NCI-H1436 (cell line): ENCODE data around the gene CYP4F2.
"Not testable (repeated sequence)": the region's sequence is repeated elsewhere in the genome, so short reads cannot be mapped to it uniquely, and the experiment has no call there.

Source experiments
- DNase-seq: peaks from one replicate; lab custom pipeline; 2025; lab: John Stamatoyannopoulos, UW

Gene CYP4F2, protein sequence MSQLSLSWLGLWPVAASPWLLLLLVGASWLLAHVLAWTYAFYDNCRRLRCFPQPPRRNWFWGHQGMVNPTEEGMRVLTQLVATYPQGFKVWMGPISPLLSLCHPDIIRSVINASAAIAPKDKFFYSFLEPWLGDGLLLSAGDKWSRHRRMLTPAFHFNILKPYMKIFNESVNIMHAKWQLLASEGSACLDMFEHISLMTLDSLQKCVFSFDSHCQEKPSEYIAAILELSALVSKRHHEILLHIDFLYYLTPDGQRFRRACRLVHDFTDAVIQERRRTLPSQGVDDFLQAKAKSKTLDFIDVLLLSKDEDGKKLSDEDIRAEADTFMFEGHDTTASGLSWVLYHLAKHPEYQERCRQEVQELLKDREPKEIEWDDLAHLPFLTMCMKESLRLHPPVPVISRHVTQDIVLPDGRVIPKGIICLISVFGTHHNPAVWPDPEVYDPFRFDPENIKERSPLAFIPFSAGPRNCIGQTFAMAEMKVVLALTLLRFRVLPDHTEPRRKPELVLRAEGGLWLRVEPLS

DNA sequence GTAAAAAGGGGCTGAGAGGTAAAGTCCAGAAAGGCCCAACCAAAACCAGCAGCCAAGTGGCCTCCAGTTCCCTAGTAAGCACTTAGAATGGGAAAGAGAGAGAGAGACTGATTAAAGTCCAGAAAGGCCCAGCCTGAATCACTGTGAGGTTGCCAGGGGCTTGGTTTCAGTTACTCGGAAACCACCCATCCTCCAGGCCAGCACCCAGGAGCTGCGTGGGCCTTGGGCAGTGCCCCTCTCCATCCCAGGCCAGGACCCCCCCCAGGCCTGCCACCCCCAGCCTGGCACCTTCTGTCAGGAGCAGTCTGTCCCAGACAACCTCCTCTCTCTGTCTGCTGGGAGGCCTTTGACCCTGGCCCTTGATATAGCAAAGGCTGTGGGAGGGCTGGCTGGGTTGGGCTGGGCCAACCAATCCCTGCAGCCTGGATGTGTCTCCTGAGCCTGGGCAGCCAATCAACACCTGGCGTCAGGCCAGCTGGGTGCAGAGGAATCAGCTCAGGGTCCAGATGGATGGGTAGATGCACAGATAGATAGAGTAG, at the start of gene CYP4F2:
Gene CYP4F2, minus strand, starts transcription at position 337 of the 539 bp plus-strand sequence. CDS start 463 bp downstream, outside the sequence.
- no peak for DNase-seq

DNA sequence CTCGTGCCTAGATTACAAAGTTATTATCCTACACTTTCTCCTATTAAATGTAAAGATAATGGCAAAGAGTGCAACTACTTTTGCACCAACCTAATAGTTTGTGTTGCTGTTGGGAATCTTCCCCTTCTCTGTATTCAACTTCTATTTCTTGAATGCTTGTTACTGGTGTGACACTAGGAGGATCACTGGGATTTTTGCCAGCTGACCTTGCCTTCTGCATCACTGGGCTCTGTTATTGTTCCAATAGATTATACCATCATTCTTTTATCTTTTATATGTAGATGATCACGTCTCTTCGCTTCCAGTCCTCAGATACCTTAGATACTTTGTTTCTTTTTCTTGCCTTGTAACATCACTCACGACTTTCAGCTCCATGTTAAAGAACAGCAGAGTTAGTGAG, 47.4 kb upstream of the CYP4F2 start:
- DNase-seq = no peak

DNA sequence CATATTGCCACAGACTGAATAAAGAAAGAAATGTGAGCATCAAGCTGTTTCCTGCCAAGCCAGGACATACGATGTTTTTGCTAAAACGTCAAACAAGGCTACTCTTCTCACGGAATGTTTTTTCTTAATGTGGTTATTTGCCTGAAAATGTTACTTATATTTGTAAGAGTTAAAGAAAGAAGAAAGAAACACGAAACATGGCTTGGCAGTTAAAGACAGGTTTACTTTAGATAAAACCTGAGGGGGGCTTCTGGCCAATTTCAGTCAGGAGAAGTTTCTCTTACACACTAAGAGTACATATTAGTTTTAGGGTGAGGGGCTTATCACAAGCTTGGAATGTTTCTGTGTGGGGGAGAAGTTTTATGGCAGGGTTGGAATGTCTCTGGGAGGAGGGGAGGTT, 46.5 kb upstream of the CYP4F2 start:
- DNase-seq = no peak

DNA sequence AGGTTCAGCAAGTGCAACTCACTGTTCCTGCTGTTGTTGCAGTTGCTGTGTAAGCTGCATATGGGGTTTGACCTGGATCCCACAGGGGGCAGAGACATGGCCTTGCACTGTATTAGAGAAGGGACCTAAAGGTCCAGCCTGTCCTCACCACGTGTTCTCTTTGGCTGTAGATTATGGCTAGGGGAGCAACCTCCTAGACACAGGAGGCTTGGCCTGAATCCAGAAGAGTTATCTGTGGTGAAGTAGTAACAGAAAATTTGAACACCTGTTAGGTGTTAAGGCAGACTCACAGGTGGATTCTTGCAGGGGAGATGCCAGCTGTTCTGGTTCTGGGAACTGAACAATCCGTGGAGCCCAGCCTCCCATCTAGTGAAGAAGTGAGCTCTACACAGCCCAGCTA, 39.9 kb upstream of the CYP4F2 start:
- no peak for DNase-seq

DNA sequence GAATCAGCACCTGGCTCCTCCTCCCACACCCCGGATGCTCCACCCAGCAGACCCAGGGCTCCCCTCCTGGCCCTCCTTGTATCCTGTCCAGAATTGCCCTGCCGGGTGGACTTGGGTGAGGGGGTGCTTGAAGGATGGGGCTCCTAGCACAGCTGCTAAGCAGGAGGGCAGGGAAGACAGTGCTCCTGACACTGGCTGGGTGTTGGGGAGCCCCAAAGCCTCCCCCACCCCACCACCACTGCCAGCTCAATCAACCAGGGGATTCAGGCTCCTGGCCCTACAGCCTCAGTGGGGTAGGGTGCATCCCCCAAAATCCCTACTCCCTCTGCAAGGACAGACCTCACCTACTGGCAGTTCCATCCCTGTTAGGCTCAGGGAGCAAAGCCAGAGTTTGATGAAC, 39.1 kb upstream of the CYP4F2 start:
- no peak for DNase-seq

DNA sequence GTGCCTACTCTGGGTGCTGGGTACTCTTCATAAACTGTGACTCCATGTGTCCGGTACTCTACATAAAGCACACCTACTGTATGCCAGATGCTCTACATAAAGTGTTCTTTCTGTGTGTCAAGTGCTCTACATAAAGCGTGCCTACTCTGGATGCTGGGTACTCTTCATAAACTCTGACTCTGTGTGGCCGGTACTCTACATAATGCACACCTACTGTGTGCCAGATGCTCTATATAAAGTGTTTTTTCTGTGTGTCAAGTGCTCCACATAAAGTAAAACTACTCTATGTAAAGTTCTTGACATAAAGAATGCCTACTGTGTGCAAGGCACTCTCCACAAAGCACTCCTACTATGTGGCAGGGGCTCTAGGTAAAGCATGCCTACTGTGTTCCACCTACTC, 38.3 kb upstream of the CYP4F2 start:
- DNase-seq = no peak

DNA sequence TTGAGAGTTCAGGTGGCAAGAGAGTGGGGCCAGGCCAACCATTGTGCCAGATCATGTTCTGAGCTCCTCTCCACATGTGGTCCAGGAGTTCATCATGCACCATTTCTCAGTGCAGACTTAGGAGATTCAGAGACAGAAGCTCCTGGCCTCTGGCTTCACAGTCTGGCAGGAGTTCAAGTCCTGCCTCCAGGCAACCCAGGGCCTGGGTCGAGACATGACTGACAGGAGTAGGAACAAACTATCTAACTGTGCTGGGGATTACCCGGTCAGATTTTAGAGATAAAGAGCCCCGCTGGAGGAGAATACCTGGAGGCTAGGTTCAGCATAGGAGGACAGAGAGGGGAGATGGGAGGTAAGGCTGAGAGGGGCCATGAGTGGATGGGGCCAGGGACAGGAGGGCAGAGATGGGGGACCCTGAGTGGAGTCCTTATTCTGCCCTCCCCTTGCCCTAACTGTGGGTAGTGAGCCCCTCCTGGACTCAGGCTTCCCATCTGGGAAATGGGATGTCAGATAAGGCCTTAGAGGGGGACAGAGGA, 37.4 kb upstream of the CYP4F2 start:
- DNase-seq = no peak

DNA sequence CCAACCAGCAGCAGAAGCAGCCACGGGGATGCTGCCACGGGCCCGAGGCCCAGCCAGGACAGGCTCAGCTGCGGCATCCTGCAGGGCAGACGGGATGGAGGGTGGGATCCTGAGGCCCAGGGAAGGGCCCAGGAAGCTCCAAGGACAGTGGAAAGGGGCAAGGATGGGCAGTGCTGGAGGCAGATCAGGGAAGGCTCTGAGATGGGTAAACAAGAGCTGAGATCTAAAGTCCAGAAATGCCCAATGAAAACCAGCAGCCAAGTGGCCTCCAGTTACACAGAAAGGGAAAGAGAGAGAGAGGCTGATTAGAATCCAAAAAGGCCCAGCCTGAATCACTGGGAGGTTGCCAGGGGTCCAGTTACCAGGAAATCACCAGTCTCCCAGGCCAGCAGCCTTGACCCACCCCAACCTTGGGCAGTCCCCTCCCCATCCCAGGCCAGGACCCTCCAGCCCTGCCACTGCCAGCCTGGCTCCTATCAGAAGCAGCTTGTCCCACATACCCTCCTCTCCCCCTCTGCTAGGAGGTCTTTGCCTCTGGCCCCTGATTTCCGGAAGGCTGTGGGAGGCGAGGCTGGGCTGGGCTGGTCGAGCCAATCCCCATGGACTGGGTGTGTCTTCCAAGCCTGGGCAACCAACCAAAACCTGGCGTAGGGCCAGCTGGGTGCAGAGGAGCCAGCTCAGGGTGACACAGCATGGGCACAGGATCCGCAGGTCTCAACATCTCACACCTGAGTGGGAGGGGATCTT, 36.6 kb upstream of the CYP4F2 start, which contains the start of gene CYP4F11:
Gene CYP4F11, minus strand, starts transcription at position 198 of the 747 bp plus-strand sequence. Its CDS starts 121 bp downstream, at position 77.
- DNase-seq = no peak

DNA sequence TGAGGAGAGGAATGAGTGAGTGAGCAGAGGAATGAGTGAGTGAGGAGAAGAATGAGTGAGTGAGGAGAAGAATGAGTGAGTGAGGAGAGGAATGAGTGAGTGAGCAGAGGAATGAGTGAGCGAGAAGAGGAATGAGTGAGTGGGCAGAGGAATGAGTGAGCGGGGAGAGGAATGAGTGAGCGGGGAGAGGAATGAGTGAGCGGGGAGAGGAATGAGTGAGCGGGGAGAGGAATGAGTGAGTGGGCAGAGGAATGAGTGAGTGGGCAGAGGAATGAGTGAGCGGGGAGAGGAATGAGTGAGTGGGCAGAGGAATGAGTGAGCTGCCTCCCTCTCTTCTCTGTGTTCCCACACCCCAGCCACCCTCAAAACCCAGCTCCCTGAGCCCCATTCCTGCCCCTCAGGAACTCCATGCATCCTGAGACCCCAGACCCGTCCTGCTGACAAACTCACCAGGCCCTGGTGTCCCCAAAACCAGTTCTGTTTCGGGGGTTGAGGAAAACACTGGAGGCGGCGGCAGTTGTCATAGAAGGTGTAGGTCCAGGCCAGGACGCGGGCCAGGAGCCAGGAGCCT, 36.0 kb upstream of the CYP4F2 start:
- not testable (repeated sequence) for DNase-seq

DNA sequence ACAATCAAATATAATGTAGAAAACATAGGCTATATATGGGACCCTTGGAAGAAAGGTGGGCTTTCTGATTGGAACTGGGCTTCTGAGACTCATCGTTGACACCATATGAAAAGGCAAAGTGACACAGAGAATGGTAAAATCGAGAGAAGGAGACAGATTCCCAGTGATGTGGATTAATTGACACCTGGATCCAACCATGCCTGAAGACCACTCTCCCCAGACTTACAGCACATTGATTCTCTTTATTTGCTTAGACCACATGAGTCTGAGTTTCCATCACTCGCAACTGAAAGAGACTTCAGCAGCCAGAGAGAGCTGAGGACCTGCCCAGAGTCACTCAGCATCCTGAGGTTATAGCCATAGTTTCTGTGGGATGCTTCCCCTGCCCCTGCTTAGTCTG, 30.4 kb upstream of the CYP4F2 start:
- no peak for DNase-seq

DNA sequence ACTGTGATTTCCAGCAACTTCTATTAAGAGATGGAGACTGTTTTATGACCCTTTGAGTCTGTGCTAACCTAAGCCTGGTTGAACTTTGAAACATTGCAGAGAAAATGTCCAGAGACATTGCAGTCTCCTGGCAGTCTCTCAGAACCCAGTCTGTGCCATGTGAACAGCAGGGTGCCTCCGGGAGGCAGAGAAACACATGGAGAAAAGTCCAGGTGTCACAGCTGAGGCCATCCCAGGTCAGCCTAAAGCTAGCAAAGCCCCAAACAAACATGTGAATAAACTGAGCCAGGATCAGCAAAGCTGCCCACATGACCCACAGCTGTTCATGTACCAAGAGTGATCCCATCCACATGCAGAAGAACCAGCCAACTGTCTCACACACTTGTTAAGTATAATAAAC, 28.6 kb upstream of the CYP4F2 start:
- no peak for DNase-seq

DNA sequence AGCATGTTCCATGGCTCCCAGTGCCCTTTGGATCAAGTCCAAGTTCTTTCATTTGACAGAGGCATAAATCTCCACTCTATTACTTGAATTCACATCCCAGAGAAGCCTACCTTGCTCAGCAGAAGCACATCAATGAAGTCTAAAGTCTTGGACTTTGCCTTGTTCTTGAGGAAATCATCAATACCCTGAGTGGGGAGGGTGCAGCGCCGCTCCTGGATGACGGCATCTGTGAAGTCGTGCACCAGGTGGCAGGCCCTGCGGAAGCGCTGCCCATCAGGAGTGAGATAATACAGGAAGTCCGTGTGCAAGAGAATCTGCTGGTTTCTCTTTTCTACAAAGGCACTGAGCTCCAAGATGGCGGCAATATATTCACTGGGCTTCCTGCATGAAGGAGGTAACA, 25.8 kb upstream of the CYP4F2 start:
- DNase-seq = no peak

DNA sequence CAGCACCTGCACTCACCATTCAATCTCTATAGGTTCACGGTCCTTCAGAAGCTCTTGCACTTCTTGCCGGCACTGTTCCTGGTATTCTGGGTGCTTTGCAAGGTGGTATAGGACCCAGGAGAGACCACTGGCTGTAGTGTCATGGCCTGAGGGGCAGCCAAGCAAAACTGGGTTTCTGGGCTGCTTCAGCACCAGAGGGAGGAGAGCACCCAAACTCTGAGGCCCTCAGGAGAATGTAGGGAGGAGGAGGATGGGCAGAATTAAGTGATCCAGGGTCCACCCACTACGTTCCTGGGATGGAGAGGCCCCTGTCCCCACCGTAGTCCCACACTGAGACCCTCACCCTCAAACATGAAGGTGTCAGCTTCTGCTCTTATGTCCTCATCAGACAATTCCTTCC, 24.1 kb upstream of the CYP4F2 start:
- DNase-seq = no peak

DNA sequence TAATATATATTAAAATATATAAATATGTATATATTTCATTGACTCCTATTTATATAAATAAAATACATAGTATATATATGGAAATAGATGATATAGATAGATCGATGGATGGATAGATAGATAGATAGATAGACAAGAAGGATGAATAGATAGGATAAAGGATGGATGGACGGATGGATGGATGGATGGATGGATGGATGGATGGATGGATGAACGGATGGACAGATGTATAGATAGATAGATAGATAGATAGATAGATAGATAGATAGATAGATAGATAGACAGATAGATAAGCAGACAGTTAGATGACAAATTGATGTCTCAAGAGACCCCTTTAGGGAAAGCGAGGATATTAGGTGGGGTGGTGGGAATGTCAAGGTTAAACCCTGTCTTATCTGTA, 21.4 kb upstream of the CYP4F2 start:
- no peak for DNase-seq

DNA sequence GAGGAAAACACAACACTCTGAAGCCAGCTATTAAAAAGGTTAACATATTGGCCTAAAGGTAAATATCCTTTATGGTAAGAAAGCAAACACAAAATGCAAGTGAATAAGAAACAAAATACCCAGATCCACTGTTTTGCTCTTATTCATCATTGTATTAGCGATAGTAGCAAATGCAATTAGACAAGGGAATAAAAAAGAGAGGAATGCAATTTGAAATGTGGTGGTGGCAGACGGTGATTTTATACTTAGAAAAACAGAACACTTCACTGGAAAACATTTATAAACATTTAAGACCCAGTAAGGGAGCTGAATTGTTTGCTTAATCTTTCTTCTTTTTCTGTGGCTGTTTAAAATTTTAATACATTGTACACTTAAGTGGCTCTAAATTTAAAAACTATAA, 17.2 kb upstream of the CYP4F2 start:
- no peak for DNase-seq

DNA sequence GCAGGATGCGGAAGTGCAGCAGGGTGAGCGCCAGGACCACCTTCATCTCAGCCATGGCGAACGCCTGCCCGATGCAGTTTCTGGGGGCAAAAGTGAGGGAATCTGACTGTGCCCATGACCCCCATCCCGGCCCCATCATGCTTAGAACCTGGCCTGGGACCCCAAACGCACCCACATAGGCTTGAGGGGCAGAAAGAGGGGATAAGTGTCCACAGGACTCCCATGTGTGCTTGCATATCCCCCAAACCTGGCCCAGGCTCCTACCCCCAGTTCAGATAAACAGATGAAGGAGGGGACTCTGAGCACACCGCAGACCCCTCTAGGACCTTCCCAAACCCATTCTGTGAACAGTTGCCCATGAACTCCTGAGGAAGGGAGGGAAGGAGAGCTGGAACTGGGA, 16.0 kb upstream of the CYP4F2 start:
- DNase-seq = no peak

DNA sequence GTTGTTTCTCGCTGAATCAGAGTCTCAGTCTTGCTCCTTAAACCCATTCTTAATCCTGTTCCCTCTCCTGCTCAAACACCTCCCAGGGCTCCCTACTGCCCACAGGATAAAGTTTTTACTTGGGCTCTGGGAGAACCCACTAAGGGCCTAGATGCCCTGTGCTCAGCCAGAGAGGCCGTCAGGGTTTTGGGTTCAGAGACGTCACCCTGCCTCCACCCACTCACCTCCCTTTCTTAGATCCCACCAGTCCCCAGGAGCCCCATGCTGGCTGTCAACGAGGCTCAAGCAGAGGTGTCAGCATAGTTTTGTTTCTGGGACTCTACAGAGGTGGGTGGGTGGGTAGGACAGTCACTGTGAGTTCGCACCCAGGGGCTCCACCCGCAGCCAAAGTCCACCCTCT, 15.5 kb upstream of the CYP4F2 start:
- DNase-seq = no peak

DNA sequence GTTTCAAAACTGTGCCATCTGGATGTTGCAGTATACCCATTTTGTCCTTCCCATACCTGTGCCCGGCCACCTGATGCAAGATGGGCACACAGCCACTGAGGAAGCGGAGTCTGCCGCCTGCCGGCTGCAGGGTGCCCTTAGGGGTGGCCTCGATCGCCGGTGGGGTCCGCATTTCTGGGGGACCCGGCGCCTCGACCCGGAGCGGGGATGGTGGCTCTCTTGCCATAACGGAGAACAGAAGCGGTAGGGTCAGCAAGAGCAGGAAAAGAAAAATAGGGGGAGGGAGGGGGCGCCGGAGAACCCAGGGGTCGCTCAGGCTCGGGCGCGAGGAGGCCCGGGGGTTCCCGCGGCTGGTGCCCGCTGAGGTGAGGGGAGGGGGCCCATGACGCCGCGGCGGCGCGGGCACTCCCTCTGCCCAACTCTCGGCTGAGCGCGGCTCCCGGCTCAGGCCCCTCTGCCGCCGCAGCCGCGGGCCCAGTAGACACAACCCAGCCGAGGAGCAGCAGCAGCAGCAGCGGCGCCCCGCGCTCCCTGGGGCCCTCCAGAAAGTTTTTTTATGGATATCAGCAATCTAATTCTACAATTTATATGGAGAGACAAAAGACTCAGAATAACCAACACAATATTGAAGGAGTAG, 13.8 kb upstream of the CYP4F2 start:
- DNase-seq = no peak

DNA sequence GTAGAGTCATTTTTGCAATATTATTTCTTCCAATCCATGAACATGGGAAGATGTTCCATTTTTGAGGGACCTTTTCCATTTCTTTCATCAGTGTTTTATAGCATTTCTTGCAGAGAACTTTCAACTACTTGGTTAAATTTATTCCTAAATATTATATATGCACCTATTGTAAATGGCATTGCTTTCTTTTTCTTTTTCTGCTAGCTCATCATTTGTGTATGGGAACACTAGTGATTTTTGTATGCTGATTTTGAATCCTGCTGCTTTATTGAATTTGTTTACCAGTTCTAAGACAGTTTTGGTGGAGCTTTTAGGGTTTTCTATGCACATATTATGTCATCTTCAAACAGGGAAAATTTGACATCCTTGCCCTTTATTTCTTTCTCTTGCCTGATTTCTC, 7.2 kb upstream of the CYP4F2 start:
- DNase-seq = no peak

DNA sequence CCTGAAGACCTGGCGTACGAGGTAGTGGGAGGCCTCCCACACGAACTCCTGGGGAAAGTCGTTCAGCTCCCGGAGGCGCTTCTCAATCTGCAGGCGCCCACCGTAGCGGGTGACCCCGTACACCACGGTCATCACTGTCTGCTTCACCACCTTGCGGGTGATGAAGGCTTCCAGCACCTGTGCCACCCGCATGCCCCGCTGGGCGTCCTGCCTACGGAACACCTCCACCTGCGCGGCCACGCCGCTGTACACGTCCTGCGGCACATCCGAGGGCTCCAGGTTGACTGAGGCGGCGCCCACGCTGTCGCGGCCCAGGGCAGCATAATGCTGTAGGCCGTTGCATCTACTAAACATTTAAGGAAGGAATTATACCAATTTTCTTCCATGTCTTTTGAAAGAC, 5.0 kb upstream of the CYP4F2 start:
- not testable (repeated sequence) for DNase-seq

DNA sequence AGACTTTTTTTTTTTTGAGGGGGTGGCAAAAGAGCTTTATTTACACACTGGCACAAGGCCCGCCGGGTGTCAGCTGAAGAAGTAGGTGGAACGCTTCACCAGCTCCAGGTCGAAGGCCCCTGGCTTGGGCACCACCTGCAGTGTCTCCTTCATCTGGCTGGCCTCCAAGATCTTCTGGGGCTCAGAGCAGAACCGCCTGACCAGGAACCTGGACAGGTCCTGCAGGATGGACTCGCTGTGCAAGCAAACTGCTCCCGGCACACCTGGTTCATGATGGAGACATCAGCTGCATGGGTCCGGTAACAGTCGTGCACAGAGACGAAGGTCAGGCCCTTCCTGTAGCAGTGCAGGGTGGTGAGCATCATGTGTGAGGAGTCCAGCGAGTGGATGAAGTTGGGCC, 4.4 kb upstream of the CYP4F2 start:
- DNase-seq = no peak

DNA sequence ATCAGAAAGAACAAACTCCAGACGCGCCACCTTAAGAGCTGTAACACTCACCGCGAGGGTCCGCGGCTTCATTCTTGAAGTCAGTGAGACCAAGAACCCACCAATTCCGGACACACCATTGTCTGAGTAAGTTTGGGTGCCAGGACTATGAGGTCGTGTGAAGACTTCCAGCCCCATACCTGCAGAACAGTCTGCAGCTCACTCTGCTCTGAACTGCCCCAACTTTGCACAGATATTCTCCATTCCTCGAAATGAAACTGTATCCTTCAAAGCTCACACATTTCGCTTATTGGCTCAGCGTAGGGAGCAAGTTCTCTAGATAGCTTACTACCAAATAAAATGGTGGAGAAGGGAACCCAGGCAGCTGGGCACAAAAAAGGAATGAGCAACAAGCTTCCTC, 2.6 kb upstream of the CYP4F2 start:
- DNase-seq = no peak
